Keratinocyte (primary cell): Measurements from ENCODE around the gene NOTCH1. TPM values are rescaled to one million over a fixed set of nuclear protein-coding genes. Genes with fewer than 3 reads are reported as not detected.

Experiments used
- DNase-seq: peaks from one replicate; pipeline ENCODE4 v3.0.0-alpha.2; 2011; ENCODE audit warnings: low read depth, missing footprints, low spot score
- FAIRE-seq: peaks from 2 replicates; lab custom pipeline; 2011; peaks lifted over from hg19 to GRCh38; lab: Jason Lieb, UNC
- H2AFZ ChIP-seq: 2 replicates; pipeline ENCODE4 v1.6.0; 2012; ENCODE audit warnings: low read length, control low read depth, inconsistent platforms; ENCODE audit not compliant: control insufficient read depth
- H3K27ac ChIP-seq: 2 replicates; pipeline ENCODE4 v1.5.1; 2011; ENCODE audit warnings: low read length; ENCODE audit not compliant: control insufficient read depth, insufficient read depth
- H3K27me3 ChIP-seq: 3 replicates; pipeline ENCODE4 v1.6.0; 2011; ENCODE audit warnings: low read length; ENCODE audit not compliant: control insufficient read depth, insufficient read depth; ENCODE audit errors: extremely low read depth
- H3K36me3 ChIP-seq, 2 experiments: 2 replicates in 1 of 2; 3 replicates in 1 of 2; pipeline ENCODE4 v1.5.1; 2011; ENCODE audit warnings: low read length in 2 of 2, mild to moderate bottlenecking in 1 of 2; ENCODE audit not compliant: control insufficient read depth in 2 of 2, insufficient read depth in 2 of 2; ENCODE audit errors: extremely low read depth in 1 of 2
- H3K4me1 ChIP-seq: 3 replicates; pipeline ENCODE4 v1.5.1; 2011; ENCODE audit warnings: low read length; ENCODE audit not compliant: control insufficient read depth, insufficient read depth; ENCODE audit errors: extremely low read depth
- H3K4me2 ChIP-seq: 3 replicates; pipeline ENCODE4 v1.6.0; 2011; ENCODE audit warnings: low read depth, low read length; ENCODE audit not compliant: control insufficient read depth, insufficient read depth; ENCODE audit errors: extremely low read depth
- H3K4me3 ChIP-seq, 3 experiments: fragments of 200-600 bp in 1 of 3; sonication (generic) in 1 of 3; 2 replicates in 2 of 3; 3 replicates in 1 of 3; pipeline ENCODE4 v1.5.1; 2011 to 2016; ENCODE audit warnings: low read length in 3 of 3, mild to moderate bottlenecking in 3 of 3, control low read depth in 2 of 3, inconsistent platforms in 1 of 3, low read depth in 1 of 3, mixed read lengths in 1 of 3, mixed run types in 1 of 3, moderate library complexity in 1 of 3; ENCODE audit not compliant: control insufficient read depth in 2 of 3, insufficient read depth in 2 of 3; ENCODE audit errors: extremely low read depth in 1 of 3
- H3K79me2 ChIP-seq: 2 replicates; pipeline ENCODE4 v1.6.0; 2012; ENCODE audit warnings: low read length; ENCODE audit not compliant: control insufficient read depth, insufficient read depth
- H3K9ac ChIP-seq: 3 replicates; pipeline ENCODE4 v1.6.0; 2011; ENCODE audit warnings: low read length; ENCODE audit not compliant: control insufficient read depth, insufficient read depth; ENCODE audit errors: extremely low read depth
- H3K9me1 ChIP-seq: 3 replicates; pipeline ENCODE4 v1.6.0; 2011; ENCODE audit warnings: low read length; ENCODE audit not compliant: control insufficient read depth, insufficient read depth; ENCODE audit errors: extremely low read depth
- H3K9me3 ChIP-seq: 2 replicates; pipeline ENCODE4 v1.5.1; 2012; ENCODE audit warnings: low read depth, low read length; ENCODE audit not compliant: control insufficient read depth
- H4K20me1 ChIP-seq: 3 replicates; pipeline ENCODE4 v1.6.0; 2011; ENCODE audit warnings: low read length; ENCODE audit not compliant: control insufficient read depth, insufficient read depth; ENCODE audit errors: extremely low read depth
- EZH2 ChIP-seq: IDR thresholded peaks from one replicate; pipeline ENCODE4 v1.6.1; 2012; ENCODE audit warnings: inconsistent platforms, mild to moderate bottlenecking, low read length, moderate library complexity
- dilution Hi-C: fragments of 300-500 bp; cut with MboI; formaldehyde crosslinking; loops from one replicate; pipeline ENCODE4 v1.7.0; 2020; ENCODE audit warnings: low sequenced_read_pairs; ENCODE audit not compliant: extremely low pct_ligation_motif_present
- polyA plus RNA-seq, 5 experiments: library from polyadenylated mRNA; depleted of rRNA in 3 of 5; stranded (reverse) in 3 of 5; stranded (forward) in 1 of 5; unstranded in 1 of 5; fragments of >200 nt; gene quantifications; 1 replicate in 1 of 5; 2 replicates in 3 of 5; 3 replicates in 1 of 5; pipeline versions ENCODE4 v1.2.1 to v1.2.3, GENCODE V29; 2011 to 2012; ENCODE audit warnings: missing spikeins in 2 of 5, low read depth in 1 of 5, low replicate concordance in 1 of 5
- TF ChIP-seq, protein P1 (sequence below), 3 experiments: IDR thresholded peaks in 1 of 3; conservative IDR thresholded peaks in 1 of 3; optimal IDR thresholded peaks in 1 of 3; 2 replicates in 2 of 3; 3 replicates in 1 of 3; pipeline versions ENCODE3 to v1.5.1; 2011; ENCODE audit warnings: low read length in 3 of 3, mild to moderate bottlenecking in 3 of 3, moderate library complexity in 2 of 3, control low read depth in 1 of 3, inconsistent platforms in 1 of 3; ENCODE audit not compliant: insufficient read depth in 2 of 3; ENCODE audit errors: extremely low read depth in 1 of 3

The NOTCH1 gene
- polyA plus RNA-seq, 1 donor (not counting 4 experiments of a cell fraction or from before 2014, with no cell fraction given) = 6.1 TPM

DNA sequence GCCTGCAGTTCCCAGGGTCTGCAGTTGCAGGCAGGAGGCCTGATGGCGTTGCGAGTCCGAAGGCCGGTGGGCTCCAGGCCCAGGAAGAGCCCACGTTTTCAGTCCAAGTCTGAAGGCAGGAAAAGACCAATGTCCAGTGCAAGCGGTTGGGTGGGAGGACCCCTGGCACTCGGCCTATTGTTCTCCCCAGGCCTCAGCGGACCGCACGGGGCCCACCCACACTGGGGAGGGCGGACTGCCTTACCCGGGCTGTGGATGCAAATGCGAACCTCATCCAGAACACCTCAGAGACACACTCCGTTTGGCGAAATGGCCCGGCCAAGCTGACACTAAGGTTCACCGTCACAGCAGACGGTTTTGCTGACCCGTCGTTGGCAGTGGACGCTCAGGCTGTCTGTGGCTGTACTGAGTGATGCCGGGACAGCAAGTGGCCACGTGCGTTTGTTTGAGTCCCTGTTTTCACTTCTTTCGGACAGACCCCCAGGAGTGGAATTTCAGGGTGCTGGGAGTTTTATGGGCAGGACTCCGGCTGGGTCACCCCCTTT is 52.8 kb downstream of the NOTCH1 start:
- Histone ChIP-seq H3K9me1 (no peaks in the 10 kb centered on the region), H3K4me2 (no peak overlapping the region), H2AFZ (no peak overlapping the region), H3K9me3 (no peaks in the 10 kb centered on the region), H3K36me3 (peaks cover 8 to 19% of the 10 kb centered on the region in 2 experiments), H3K4me1 (no peaks in the 10 kb centered on the region), H4K20me1 (peaks cover 8% of the 10 kb centered on the region), H3K27me3 (no peaks in the 10 kb centered on the region), H3K4me3 (no peak overlapping the region), H3K9ac (no peak overlapping the region), H3K27ac (no peak overlapping the region), H3K79me2 (no peaks in the 10 kb centered on the region)
- dilution Hi-C loops = no loop called here
- DNase-seq (no peak), FAIRE-seq (no peak)
- TF ChIP-seq EZH2 = no peak
- TF ChIP-seq, protein P1, sequence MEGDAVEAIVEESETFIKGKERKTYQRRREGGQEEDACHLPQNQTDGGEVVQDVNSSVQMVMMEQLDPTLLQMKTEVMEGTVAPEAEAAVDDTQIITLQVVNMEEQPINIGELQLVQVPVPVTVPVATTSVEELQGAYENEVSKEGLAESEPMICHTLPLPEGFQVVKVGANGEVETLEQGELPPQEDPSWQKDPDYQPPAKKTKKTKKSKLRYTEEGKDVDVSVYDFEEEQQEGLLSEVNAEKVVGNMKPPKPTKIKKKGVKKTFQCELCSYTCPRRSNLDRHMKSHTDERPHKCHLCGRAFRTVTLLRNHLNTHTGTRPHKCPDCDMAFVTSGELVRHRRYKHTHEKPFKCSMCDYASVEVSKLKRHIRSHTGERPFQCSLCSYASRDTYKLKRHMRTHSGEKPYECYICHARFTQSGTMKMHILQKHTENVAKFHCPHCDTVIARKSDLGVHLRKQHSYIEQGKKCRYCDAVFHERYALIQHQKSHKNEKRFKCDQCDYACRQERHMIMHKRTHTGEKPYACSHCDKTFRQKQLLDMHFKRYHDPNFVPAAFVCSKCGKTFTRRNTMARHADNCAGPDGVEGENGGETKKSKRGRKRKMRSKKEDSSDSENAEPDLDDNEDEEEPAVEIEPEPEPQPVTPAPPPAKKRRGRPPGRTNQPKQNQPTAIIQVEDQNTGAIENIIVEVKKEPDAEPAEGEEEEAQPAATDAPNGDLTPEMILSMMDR (optimal IDR thresholded peaks at IDR 0.05 in 1 of 3, IDR thresholded peaks at IDR 0.05 in 1 of 3, conservative IDR thresholded peaks at IDR 0.05 in 1 of 3; ENCODE audit: extremely low read depth in 1 of 3, insufficient read depth in 2 of 3, low read length in 3 of 3) = no peak

DNA sequence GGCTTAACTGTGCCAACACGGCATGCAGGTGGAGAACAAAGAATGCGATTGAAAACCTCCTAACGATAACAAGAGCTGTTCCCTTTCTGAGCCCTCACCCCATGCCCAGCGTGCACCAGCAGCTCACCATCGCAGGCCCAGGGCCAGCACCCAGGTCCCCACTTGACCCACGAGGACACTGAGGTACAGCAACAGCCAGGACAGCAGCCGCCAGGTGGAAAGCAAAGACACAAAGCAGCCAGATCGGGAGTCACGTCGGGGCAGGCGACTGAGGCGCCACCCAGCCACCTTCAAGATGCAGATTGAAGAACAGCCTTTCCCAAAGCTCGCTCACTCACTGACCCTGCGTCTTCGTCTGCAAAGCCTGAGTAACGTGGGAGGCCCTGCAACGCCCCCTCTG is 56.1 kb downstream of the NOTCH1 start:
- Histone ChIP-seq H3K9me1 (no peaks in the 10 kb centered on the region), H3K79me2 (no peaks in the 10 kb centered on the region), H3K4me1 (peaks cover 6% of the 10 kb centered on the region), H2AFZ (no peak overlapping the region), H3K27me3 (no peaks in the 10 kb centered on the region), H4K20me1 (peaks cover 10% of the 10 kb centered on the region), H3K27ac (no peak overlapping the region), H3K4me3 (no peak overlapping the region), H3K9ac (no peak overlapping the region), H3K9me3 (no peaks in the 10 kb centered on the region), H3K36me3 (peaks cover 0 to 2% of the 10 kb centered on the region in 2 experiments), H3K4me2 (no peak overlapping the region)
- no peak for FAIRE-seq
- no peak for DNase-seq
- no peak for TF ChIP-seq EZH2
- TF ChIP-seq, protein P1 (optimal IDR thresholded peaks at IDR 0.05 in 1 of 3, IDR thresholded peaks at IDR 0.05 in 1 of 3, conservative IDR thresholded peaks at IDR 0.05 in 1 of 3; ENCODE audit: extremely low read depth in 1 of 3, insufficient read depth in 2 of 3, low read length in 3 of 3) = no peak
- dilution Hi-C loops = no loop called here
